Vagina (tissue), 2 donors: ENCODE results near the gene RBM20. TPM values are rescaled to one million over a fixed set of nuclear protein-coding genes. Genes with fewer than 3 reads are reported as not detected.

Experiments used
- DNase-seq, 2 donors: peaks; one replicate each; pipeline ENCODE4 v3.0.0-alpha.2; 2017; ENCODE audit errors: extremely low spot score in 2 of 2
- H3K27ac ChIP-seq: fragments of 200-600 bp; sonication (generic); one replicate; pipeline ENCODE4 v1.5.1; 2019
- H3K27me3 ChIP-seq: fragments of 200-600 bp; sonication (generic); one replicate; pipeline ENCODE4 v1.5.1; 2019
- H3K36me3 ChIP-seq, 2 donors: fragments of 200-600 bp; sonication (generic); one replicate each; pipeline ENCODE4 v1.5.1; 2017 to 2019
- H3K4me1 ChIP-seq: fragments of 200-600 bp; sonication (generic); one replicate; pipeline ENCODE4 v1.5.1; 2019
- H3K4me3 ChIP-seq, 2 donors: fragments of 200-600 bp; sonication (generic); 1 replicate in 1 of 2; 2 replicates in 1 of 2; pipeline ENCODE4 v1.5.1; 2016 to 2019
- H3K9me3 ChIP-seq: fragments of 200-600 bp; sonication (generic); one replicate; pipeline ENCODE4 v1.5.1; 2019
- POLR2A ChIP-seq, 2 donors: fragments of 450-650 bp; IDR thresholded peaks; one replicate each; pipeline ENCODE4 v1.6.1; 2017; ENCODE audit warnings: antibody characterized with exemption in 2 of 2, mild to moderate bottlenecking in 2 of 2, moderate library complexity in 2 of 2
- POLR2AphosphoS5 ChIP-seq, 2 donors: sonication (generic); formaldehyde crosslinking; IDR thresholded peaks; one replicate each; pipeline ENCODE4 v1.9.0; 2017; ENCODE audit warnings: antibody characterized with exemption in 2 of 2, mild to moderate bottlenecking in 2 of 2, low read depth in 1 of 2; ENCODE audit not compliant: insufficient read depth in 1 of 2
- intact Hi-C: fragments of 100-400 bp; cut with DNase I; formaldehyde crosslinking; loops from one replicate; pipeline ENCODE4 v1.15.1; 2023
- total RNA-seq: library from RNA; depleted of rRNA; stranded (reverse); fragments of >200 nt; gene quantifications from one replicate; pipeline ENCODE4 v1.2.3, GENCODE V29; 2016
- TF ChIP-seq, protein P1 (sequence below), 3 experiments: fragments of 450-650 bp in 2 of 3; fragments of 200-600 bp in 1 of 3; sonication (generic) in 1 of 3; IDR thresholded peaks; one replicate each; pipeline ENCODE4 v1.5.1; 2017 to 2019; ENCODE audit warnings: antibody characterized with exemption in 3 of 3, mild to moderate bottlenecking in 2 of 3, moderate library complexity in 2 of 3

Gene RBM20
- total RNA-seq, 1 donor from 2014 or later, result 5.2 TPM

- intact Hi-C loops, result no loop called here
- H3K27me3 ChIP-seq, result no peaks in the 10 kb centered on the region
- H3K4me3 ChIP-seq, result no peak overlapping the region
- H3K36me3 ChIP-seq, result no peaks in the 10 kb centered on the region
- no peaks in the 10 kb centered on the region for H3K9me3 ChIP-seq
- no peak overlapping the region for H3K27ac ChIP-seq
- TF ChIP-seq POLR2A (IDR thresholded peaks at IDR 0.05) (no peak), POLR2AphosphoS5 (IDR thresholded peaks at IDR 0.05; ENCODE audit: insufficient read depth in 1 of 2, low read depth in 1 of 2) (no peak)
- TF ChIP-seq, protein P1, sequence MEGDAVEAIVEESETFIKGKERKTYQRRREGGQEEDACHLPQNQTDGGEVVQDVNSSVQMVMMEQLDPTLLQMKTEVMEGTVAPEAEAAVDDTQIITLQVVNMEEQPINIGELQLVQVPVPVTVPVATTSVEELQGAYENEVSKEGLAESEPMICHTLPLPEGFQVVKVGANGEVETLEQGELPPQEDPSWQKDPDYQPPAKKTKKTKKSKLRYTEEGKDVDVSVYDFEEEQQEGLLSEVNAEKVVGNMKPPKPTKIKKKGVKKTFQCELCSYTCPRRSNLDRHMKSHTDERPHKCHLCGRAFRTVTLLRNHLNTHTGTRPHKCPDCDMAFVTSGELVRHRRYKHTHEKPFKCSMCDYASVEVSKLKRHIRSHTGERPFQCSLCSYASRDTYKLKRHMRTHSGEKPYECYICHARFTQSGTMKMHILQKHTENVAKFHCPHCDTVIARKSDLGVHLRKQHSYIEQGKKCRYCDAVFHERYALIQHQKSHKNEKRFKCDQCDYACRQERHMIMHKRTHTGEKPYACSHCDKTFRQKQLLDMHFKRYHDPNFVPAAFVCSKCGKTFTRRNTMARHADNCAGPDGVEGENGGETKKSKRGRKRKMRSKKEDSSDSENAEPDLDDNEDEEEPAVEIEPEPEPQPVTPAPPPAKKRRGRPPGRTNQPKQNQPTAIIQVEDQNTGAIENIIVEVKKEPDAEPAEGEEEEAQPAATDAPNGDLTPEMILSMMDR (IDR thresholded peaks at IDR 0.05), result no peak
- DNase-seq, result no peak
- no peaks in the 10 kb centered on the region for H3K4me1 ChIP-seq
Measured at GRCh38 chr10:110706690-110707098, 62.6 kb downstream of the RBM20 start.

- intact Hi-C loops, result no loop called here
- Histone ChIP-seq H3K9me3 (no peaks in the 10 kb centered on the region), H3K27ac (no peak overlapping the region), H3K4me3 (no peak overlapping the region), H3K4me1 (no peaks in the 10 kb centered on the region), H3K36me3 (no peaks in the 10 kb centered on the region), H3K27me3 (no peaks in the 10 kb centered on the region)
- TF ChIP-seq POLR2AphosphoS5 (IDR thresholded peaks at IDR 0.05; ENCODE audit: insufficient read depth in 1 of 2, low read depth in 1 of 2) (no peak), POLR2A (IDR thresholded peaks at IDR 0.05) (no peak)
- TF ChIP-seq, protein P1 (IDR thresholded peaks at IDR 0.05), result no peak
- DNase-seq, result no peak
Measured at GRCh38 chr10:110708776-110709443, 64.8 kb downstream of the RBM20 start.

DNA sequence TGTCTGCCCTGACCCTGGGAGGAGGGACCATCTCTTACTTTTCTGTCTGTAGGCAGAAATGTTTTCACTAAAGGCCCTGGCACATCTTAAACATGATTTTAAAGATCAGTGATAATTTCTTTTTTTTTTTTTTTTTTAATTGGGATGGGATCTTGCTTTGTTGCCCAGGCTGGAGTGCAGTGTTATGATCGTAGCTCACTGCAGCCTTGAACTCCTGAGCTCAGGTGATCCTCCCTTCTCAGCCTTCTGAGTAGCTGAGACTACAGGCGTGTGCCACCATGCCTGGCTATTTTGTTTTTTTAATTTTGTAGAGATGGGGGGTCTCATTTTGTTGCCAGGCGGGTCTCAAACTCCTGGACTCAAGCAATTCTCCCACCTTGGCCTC, 65.3 kb downstream of the RBM20 start:
- H3K36me3 ChIP-seq, result no peaks in the 10 kb centered on the region
- H3K4me3 ChIP-seq, result no peak overlapping the region
- no peaks in the 10 kb centered on the region for H3K27me3 ChIP-seq
- no peak for DNase-seq
- H3K4me1 ChIP-seq, result no peaks in the 10 kb centered on the region
- H3K27ac ChIP-seq, result no peak overlapping the region
- intact Hi-C loops, result no loop called here
- no peaks in the 10 kb centered on the region for H3K9me3 ChIP-seq
- TF ChIP-seq POLR2A (IDR thresholded peaks at IDR 0.05) (no peak), POLR2AphosphoS5 (IDR thresholded peaks at IDR 0.05; ENCODE audit: insufficient read depth in 1 of 2, low read depth in 1 of 2) (no peak)
- TF ChIP-seq, protein P1 (IDR thresholded peaks at IDR 0.05), result no peak

- Histone ChIP-seq H3K27ac (no peak overlapping the region), H3K4me3 (no peak overlapping the region), H3K4me1 (no peaks in the 10 kb centered on the region), H3K9me3 (no peaks in the 10 kb centered on the region), H3K36me3 (no peaks in the 10 kb centered on the region), H3K27me3 (no peaks in the 10 kb centered on the region)
- intact Hi-C loops, result no loop called here
- TF ChIP-seq POLR2A (IDR thresholded peaks at IDR 0.05), result no peak
- no peak for TF ChIP-seq POLR2AphosphoS5 (IDR thresholded peaks at IDR 0.05; ENCODE audit: insufficient read depth in 1 of 2, low read depth in 1 of 2)
- TF ChIP-seq, protein P1 (IDR thresholded peaks at IDR 0.05), result no peak
- DNase-seq, result no peak
Measured at GRCh38 chr10:110709964-110710587, 65.9 kb downstream of the RBM20 start.

DNA sequence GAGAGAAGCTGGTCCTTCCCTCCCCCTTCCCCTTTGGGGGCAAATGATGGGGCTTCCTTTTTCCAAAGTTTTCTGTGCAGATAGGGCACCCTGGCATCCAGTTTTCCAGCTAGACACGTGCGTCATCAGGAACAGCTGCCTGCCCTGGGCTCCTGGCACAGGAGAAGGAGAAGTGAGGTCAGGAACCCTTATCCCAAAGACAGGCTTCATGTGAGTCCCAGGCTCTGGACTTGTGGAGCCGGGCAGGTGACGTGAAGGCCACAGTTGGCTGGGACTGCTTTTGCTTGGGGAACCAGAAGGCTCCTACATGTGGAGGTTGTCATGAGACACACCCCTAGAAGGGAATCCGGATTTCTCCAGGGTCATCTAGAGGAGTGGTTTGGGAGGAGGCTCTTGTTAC, 66.5 kb downstream of the RBM20 start:
- no peaks in the 10 kb centered on the region for H3K4me1 ChIP-seq
- no peaks in the 10 kb centered on the region for H3K27me3 ChIP-seq
- H3K36me3 ChIP-seq, result no peaks in the 10 kb centered on the region
- no peak for DNase-seq
- H3K27ac ChIP-seq, result no peak overlapping the region
- no peaks in the 10 kb centered on the region for H3K9me3 ChIP-seq
- no peak overlapping the region for H3K4me3 ChIP-seq
- TF ChIP-seq POLR2A (IDR thresholded peaks at IDR 0.05), result no peak
- TF ChIP-seq POLR2AphosphoS5 (IDR thresholded peaks at IDR 0.05; ENCODE audit: insufficient read depth in 1 of 2, low read depth in 1 of 2), result no peak
- TF ChIP-seq, protein P1 (IDR thresholded peaks at IDR 0.05), result no peak
- intact Hi-C loops, result no loop called here
